K562 (cell line): ENCODE measurements around the gene SNRNP40. TPM values are rescaled to one million over a fixed set of nuclear protein-coding genes. Genes with fewer than 3 reads are reported as not detected.
A peak's percentile ranks its signal among the peaks of the same experiment; 100 is the strongest.

Experiments used
- ATAC-seq: fragments of 200-7000 bp; cut with Tn5 transposase; 3 replicates; pipeline ENCODE4 v1.9.1; 2020; ENCODE audit warnings: moderate library complexity
- BruUV-seq: library from RNA; stranded (reverse); fragments of 400-500 nt; replicated peaks from 2 replicates; lab custom pipeline; 2021; lab: Mats Ljungman, UMichigan
- CTCF ChIA-PET: fragments of 300-600 bp; formaldehyde crosslinking; extraction: SDS; loops from one replicate; lab custom pipeline; 2021; ENCODE audit warnings: low intra/inter-chr PET ratio; lab: Yijun Ruan, JAX
- POLR2A ChIA-PET: fragments of 300-600, 350-650 bp; sonication (Branson Sonifier 250); formaldehyde crosslinking; extraction: SDS; loops from one replicate; lab custom pipeline; 2021; ENCODE audit warnings: antibody characterized with exemption, inconsistent platforms; lab: Yijun Ruan, JAX
- DNase-seq, 4 experiments: peaks; one replicate each; pipeline versions ENCODE4 v3.0.0 to v3.0.0-alpha.2; 2011 to 2018; ENCODE audit warnings: low spot score in 3 of 4, mixed read lengths in 3 of 4; ENCODE audit errors: extremely low read depth in 1 of 4
- FAIRE-seq: peaks from 2 replicates; lab custom pipeline; 2011; peaks lifted over from hg19 to GRCh38; lab: Jason Lieb, UNC
- H2AFZ ChIP-seq: 2 replicates; pipeline ENCODE4 v1.6.0; 2011; ENCODE audit warnings: low read depth, low read length, control low read depth, inconsistent platforms
- H3K27ac ChIP-seq: fragments of 200-600 bp; 3 replicates; pipeline ENCODE4 v1.8.0; 2011; ENCODE audit warnings: low read depth, mild to moderate bottlenecking, control low read depth, inconsistent platforms, low read length, moderate library complexity, mixed read lengths; ENCODE audit errors: extremely low read depth
- H3K27me3 ChIP-seq, 2 experiments: fragments of 300-600 bp in 1 of 2; 2 replicates in 1 of 2; 3 replicates in 1 of 2; pipeline versions ENCODE4 v1.6.0 to v1.8.0; 2011; ENCODE audit warnings: inconsistent platforms in 2 of 2, low read length in 2 of 2, mild to moderate bottlenecking in 1 of 2, mixed read lengths in 1 of 2, moderate library complexity in 1 of 2; ENCODE audit not compliant: control insufficient read depth in 2 of 2, insufficient read depth in 2 of 2
- H3K36me3 ChIP-seq: fragments of 300-600 bp; 3 replicates; pipeline ENCODE4 v1.8.0; 2011; ENCODE audit warnings: mild to moderate bottlenecking, low read length, inconsistent platforms; ENCODE audit not compliant: control insufficient read depth, insufficient read depth
- H3K4me1 ChIP-seq, 2 experiments: fragments of 200-600 bp in 1 of 2; replicated peaks in 1 of 2; 2 replicates in 1 of 2; 3 replicates in 1 of 2; pipeline versions ENCODE4 v1.5.1 to v1.8.0; 2011; ENCODE audit warnings: inconsistent platforms in 2 of 2, low read length in 2 of 2, mild to moderate bottlenecking in 1 of 2, mixed read lengths in 1 of 2, moderate library complexity in 1 of 2; ENCODE audit not compliant: control insufficient read depth in 2 of 2, insufficient read depth in 2 of 2
- H3K4me2 ChIP-seq: 2 replicates; pipeline ENCODE4 v1.6.1; 2011; ENCODE audit warnings: low read length, control low read depth, inconsistent platforms, mixed read lengths; ENCODE audit not compliant: insufficient read depth
- H3K4me3 ChIP-seq: fragments of 200-600 bp; sonication (generic), shearing (Covaris generic); 2 replicates; pipeline ENCODE4 v1.5.1; 2016; ENCODE audit warnings: control low read depth, inconsistent platforms
- H3K79me2 ChIP-seq: fragments of 200-600 bp; 3 replicates; pipeline ENCODE4 v1.8.0; 2011; ENCODE audit warnings: low read length, inconsistent platforms; ENCODE audit not compliant: control insufficient read depth, insufficient read depth
- H3K9ac ChIP-seq, 2 experiments: 2 replicates each; pipeline versions ENCODE4 v1.6.0 to v1.6.1; 2011; ENCODE audit warnings: low read depth in 2 of 2, low read length in 2 of 2, control low read depth in 1 of 2, inconsistent platforms in 1 of 2, mild to moderate bottlenecking in 1 of 2, mixed read lengths in 1 of 2; ENCODE audit not compliant: insufficient read depth in 1 of 2
- H3K9me1 ChIP-seq: one replicate; pipeline ENCODE4 v1.6.0; 2011; ENCODE audit warnings: inconsistent platforms, mild to moderate bottlenecking, low read length, moderate library complexity; ENCODE audit not compliant: control insufficient read depth, insufficient read depth
- H3K9me3 ChIP-seq: replicated peaks from 2 replicates; pipeline ENCODE4 v1.5.1; 2011; ENCODE audit warnings: low read depth, low read length, inconsistent platforms; ENCODE audit not compliant: control insufficient read depth, insufficient read depth
- H4K20me1 ChIP-seq: replicated peaks from 2 replicates; pipeline ENCODE4 v1.6.1; 2011; ENCODE audit warnings: low read length, inconsistent platforms, mixed read lengths; ENCODE audit not compliant: control insufficient read depth, insufficient read depth
- CTCF ChIP-seq, 3 experiments: IDR thresholded peaks in 2 of 3; conservative IDR thresholded peaks in 1 of 3; 2 replicates each; pipeline ENCODE4 v1.5.1; 2011 to 2012; ENCODE audit warnings: low read length in 3 of 3, mild to moderate bottlenecking in 3 of 3, control low read depth in 2 of 3, improper control_type of control experiment in 1 of 3, inconsistent platforms in 1 of 3, low read depth in 1 of 3, mixed read lengths in 1 of 3, moderate library complexity in 1 of 3; ENCODE audit not compliant: insufficient read depth in 2 of 3
- MAFF ChIP-seq: IDR thresholded peaks from 2 replicates; pipeline ENCODE4 v1.6.1; 2012; ENCODE audit warnings: low read length, improper control_type of control experiment
- MBD1 ChIP-seq: fragments of 250-450 bp; sonication (Bioruptor Pico); IDR thresholded peaks from 2 replicates; pipeline ENCODE4 v1.8.0; 2022; ENCODE audit warnings: inconsistent platforms
- PCBP2 ChIP-seq: fragments of 200-400 bp; formaldehyde crosslinking; IDR thresholded peaks from 2 replicates; pipeline ENCODE4 v1.6.1; 2018; ENCODE audit warnings: low read length, low read depth, mild to moderate bottlenecking, moderate library complexity; ENCODE audit not compliant: poor library complexity, severe bottlenecking
- POLR2G ChIP-seq: fragments of 200-400 bp; formaldehyde crosslinking; IDR thresholded peaks from 2 replicates; pipeline ENCODE4 v1.6.1; 2017; ENCODE audit warnings: low read depth, mild to moderate bottlenecking, antibody characterized with exemption, low read length, moderate library complexity
- RFX1 ChIP-seq: fragments of 450-650 bp; IDR thresholded peaks from 2 replicates; pipeline ENCODE4 v1.6.1; 2016; ENCODE audit warnings: mild to moderate bottlenecking, moderate library complexity
- RFX5 ChIP-seq: IDR thresholded peaks from 2 replicates; pipeline ENCODE4 v1.6.1; 2011; ENCODE audit warnings: low read depth, mild to moderate bottlenecking, improper control_type of control experiment, low read length
- ZFP91 ChIP-seq: sonication (generic); formaldehyde crosslinking; IDR thresholded peaks from 2 replicates; pipeline ENCODE4 v1.8.0; 2022; ENCODE audit warnings: mild to moderate bottlenecking, missing genetic modification reagents
- ZNF75A ChIP-seq: fragments of 450-650 bp; formaldehyde crosslinking; IDR thresholded peaks from 2 replicates; pipeline ENCODE4 v1.4.0; 2020; ENCODE audit warnings: mild to moderate bottlenecking
- WGBS: fragments of 100-300 bp; shearing (Covaris generic); methylation state at CpG from one replicate; pipeline ENCODE4 v1.1.6; 2016; ENCODE audit warnings: low coverage, mixed read lengths; ENCODE audit not compliant: insufficient coverage; ENCODE audit errors: missing lambda C conversion rate; 5-methylcytosine and 5-hydroxymethylcytosine counted together
- in situ Hi-C: fragments of 300-500 bp; cut with MboI; formaldehyde crosslinking; loops from 4 replicates; pipeline ENCODE4 v1.15.0; 2018; ENCODE audit warnings: inconsistent platforms, mixed read lengths
- intact Hi-C: fragments of 100-400 bp; cut with micrococcal nuclease; formaldehyde crosslinking; loops from 2 replicates; pipeline ENCODE4 v1.14.2; 2022
- polyA plus RNA-seq, 8 experiments: library from polyadenylated mRNA; depleted of rRNA in 4 of 8; stranded (reverse) in 5 of 8; unstranded in 3 of 8; fragments of >200 nt; fragmentation: Nextera tagmentation in 2 of 8; fragmentation: Illumina TruSeq in 1 of 8; extraction: Ambion mirVana in 2 of 8; extraction: Trizol in 1 of 8; gene quantifications; 2 replicates each; pipeline versions ENCODE4 v1.2.1 to v1.2.3, GENCODE V29; 2011 to 2014; ENCODE audit warnings: inconsistent platforms in 1 of 8, missing spikeins in 1 of 8
- total RNA-seq, 7 experiments: library from RNA; depleted of rRNA in 6 of 7; stranded (reverse); fragments of >200 nt in 6 of 7; fragmentation: Illumina TruSeq in 2 of 7; extraction: Trizol in 2 of 7; gene quantifications; 2 replicates each; pipeline versions ENCODE4 v1.2.1 to v1.2.3, GENCODE V29; 2011 to 2021; ENCODE audit warnings: low replicate concordance in 1 of 7

Gene SNRNP40
- total and polyA plus RNA-seq, 9 of the 15 experiments (the other 6 are each of a cell fraction or from before 2014, with no cell fraction given): 48.7 to 278 (median 163) TPM

- TF ChIP-seq MBD1 (CRISPR knock-in tag): no peak
- TF ChIP-seq PCBP2: no peak
- TF ChIP-seq POLR2G: no peak
- no peak for TF ChIP-seq ZFP91 (CRISPR knock-in tag)
Measured at GRCh38 chr1:31216016-31216415, 80.6 kb downstream of the SNRNP40 start (continued).

- BruUV-seq: no TSS peak
- H3K36me3 ChIP-seq: no peaks in the 10 kb centered on the region
- peaks cover 7% of the 10 kb centered on the region; the same call in 1 of the 2 replicates for H4K20me1 ChIP-seq
- peaks cover 2% of the 10 kb centered on the region; the same call in 1 of the 2 replicates for H3K9me3 ChIP-seq
- 14% methylated on average over 11 of the region's 11 CpGs for WGBS
- DNase-seq (no peak), FAIRE-seq (no peak), ATAC-seq (no peak)
- H2AFZ ChIP-seq: no peak overlapping the region
- no peak overlapping the region for H3K27ac ChIP-seq
- no peaks in the 10 kb centered on the region; a peak in 1 of 5 replicates for H3K4me1 ChIP-seq
- TF ChIP-seq RFX5 (peak; percentile 79), MAFF (no peak), ZNF75A (CRISPR knock-in tag) (no peak), CTCF (IDR thresholded peaks at IDR 0.05 in 2 of 3, conservative IDR thresholded peaks at IDR 0.05 in 1 of 3; ENCODE audit: insufficient read depth in 2 of 3, low read depth in 1 of 3, low read length in 3 of 3) (0 out of 6 replicates have a peak, but pooled peaks of 1 of the 3 experiments have one; percentile 3), RFX1 (peak; percentile 32)
- no peaks in the 10 kb centered on the region for H3K79me2 ChIP-seq
- no peak overlapping the region for H3K4me2 ChIP-seq
- no peak overlapping the region for H3K4me3 ChIP-seq
- CTCF ChIA-PET: no interaction called here
- no peak overlapping the region for H3K9ac ChIP-seq
- in situ Hi-C loops: no loop called here
- intact Hi-C loops: no loop called here
- no peaks in the 10 kb centered on the region for H3K9me1 ChIP-seq
- POLR2A ChIA-PET: interaction anchor here (0.9 to 1.1 kb wide), 2 partner anchors 49 to 82 kb away, joined by 3 to 5 read pairs; partner anchors contain the start of genes SNRNP40 and ZCCHC17
- peaks cover 30 to 32% of the 10 kb centered on the region in 2 experiments; a peak in 3 of 5 replicates for H3K27me3 ChIP-seq
Measured at GRCh38 chr1:31215065-31215570, 81.5 kb downstream of the SNRNP40 start.
